H54 (cell line): ENCODE results near the gene PLBD2.
A peak's percentile ranks its signal among the peaks of the same experiment; 100 is the strongest.

ENCODE experiments used
- DNase-seq: peaks from one replicate; pipeline ENCODE4 v3.0.0; 2011; ENCODE audit warnings: low spot score, mixed read lengths; ENCODE audit not compliant: insufficient read length
- FAIRE-seq: peaks from 3 replicates; lab custom pipeline; 2011; peaks lifted over from hg19 to GRCh38; lab: Jason Lieb, UNC
- POLR2A ChIP-seq: IDR thresholded peaks from 2 replicates; pipeline ENCODE4 v1.6.1; 2011; ENCODE audit warnings: low read depth, mild to moderate bottlenecking, low read length

The PLBD2 gene

GRCh38 chr12:113358381-113359132, at the start of gene PLBD2:
PLBD2 (plus strand) TSS chr12:113358587; CDS start chr12:113358601, 14 bp downstream.
- FAIRE-seq (no peak), DNase-seq (peak; percentile 91)
- TF ChIP-seq POLR2A, result peak; percentile 68

- FAIRE-seq, result no peak
- TF ChIP-seq POLR2A, result no peak
- DNase-seq, result no peak
Measured at GRCh38 chr12:113310489-113310888, 47.9 kb upstream of the PLBD2 start.

- FAIRE-seq (no peak), DNase-seq (no peak)
- no peak for TF ChIP-seq POLR2A
Measured at GRCh38 chr12:113314121-113314529, 44.3 kb upstream of the PLBD2 start.

- no peak for TF ChIP-seq POLR2A
- FAIRE-seq (no peak), DNase-seq (no peak)
Measured at GRCh38 chr12:113315358-113315757, 43.0 kb upstream of the PLBD2 start.

- FAIRE-seq, result no peak
- no peak for DNase-seq
- no peak for TF ChIP-seq POLR2A
Measured at GRCh38 chr12:113316155-113316554, 42.2 kb upstream of the PLBD2 start.

GRCh38 chr12:113317122-113317521, 41.3 kb upstream of the PLBD2 start:
- DNase-seq (no peak), FAIRE-seq (no peak)
- no peak for TF ChIP-seq POLR2A

- DNase-seq, result no peak
- FAIRE-seq, result no peak
- no peak for TF ChIP-seq POLR2A
Measured at GRCh38 chr12:113318046-113318656, 40.2 kb upstream of the PLBD2 start.

GRCh38 chr12:113318900-113319628, 39.3 kb upstream of the PLBD2 start:
- FAIRE-seq, result no peak
- no peak for TF ChIP-seq POLR2A
- DNase-seq, result no peak

- FAIRE-seq (no peak), DNase-seq (no peak)
- no peak for TF ChIP-seq POLR2A
Measured at GRCh38 chr12:113320401-113320800, 38.0 kb upstream of the PLBD2 start.

GRCh38 chr12:113322343-113322742, 36.0 kb upstream of the PLBD2 start:
- peak; percentile 58 for DNase-seq
- TF ChIP-seq POLR2A, result no peak
- FAIRE-seq, result no peak

- DNase-seq, result no peak
- FAIRE-seq, result no peak
- TF ChIP-seq POLR2A, result no peak
Measured at GRCh38 chr12:113325916-113326315, 32.5 kb upstream of the PLBD2 start.

GRCh38 chr12:113326775-113327395, 31.5 kb upstream of the PLBD2 start:
- TF ChIP-seq POLR2A, result no peak
- DNase-seq (no peak), FAIRE-seq (no peak)

- FAIRE-seq (no peak), DNase-seq (no peak)
- no peak for TF ChIP-seq POLR2A
Measured at GRCh38 chr12:113328368-113328889, 30.0 kb upstream of the PLBD2 start.
